ENCODE data around the gene COL9A2.

DNA sequence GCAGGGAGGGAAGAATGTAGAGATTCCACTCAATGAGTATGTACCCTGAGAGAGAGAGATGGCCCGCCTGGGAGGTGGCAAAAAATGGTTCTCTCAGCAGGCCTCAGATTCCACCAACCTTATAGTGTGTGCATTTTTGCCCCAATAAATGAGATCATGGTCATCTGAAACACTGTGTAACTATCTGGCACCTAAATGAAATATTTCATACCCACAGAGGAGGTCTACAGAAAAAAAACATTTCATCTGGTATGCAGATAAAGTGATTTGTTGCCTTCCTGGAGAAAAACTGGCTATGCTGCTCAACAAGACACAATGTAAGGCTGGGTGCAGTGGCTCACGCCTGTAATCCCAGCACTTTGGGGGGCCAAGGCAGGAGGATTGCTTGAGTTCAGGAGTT is 64.5 kb downstream of the COL9A2 start:
- TF ChIP-seq, protein P1, sequence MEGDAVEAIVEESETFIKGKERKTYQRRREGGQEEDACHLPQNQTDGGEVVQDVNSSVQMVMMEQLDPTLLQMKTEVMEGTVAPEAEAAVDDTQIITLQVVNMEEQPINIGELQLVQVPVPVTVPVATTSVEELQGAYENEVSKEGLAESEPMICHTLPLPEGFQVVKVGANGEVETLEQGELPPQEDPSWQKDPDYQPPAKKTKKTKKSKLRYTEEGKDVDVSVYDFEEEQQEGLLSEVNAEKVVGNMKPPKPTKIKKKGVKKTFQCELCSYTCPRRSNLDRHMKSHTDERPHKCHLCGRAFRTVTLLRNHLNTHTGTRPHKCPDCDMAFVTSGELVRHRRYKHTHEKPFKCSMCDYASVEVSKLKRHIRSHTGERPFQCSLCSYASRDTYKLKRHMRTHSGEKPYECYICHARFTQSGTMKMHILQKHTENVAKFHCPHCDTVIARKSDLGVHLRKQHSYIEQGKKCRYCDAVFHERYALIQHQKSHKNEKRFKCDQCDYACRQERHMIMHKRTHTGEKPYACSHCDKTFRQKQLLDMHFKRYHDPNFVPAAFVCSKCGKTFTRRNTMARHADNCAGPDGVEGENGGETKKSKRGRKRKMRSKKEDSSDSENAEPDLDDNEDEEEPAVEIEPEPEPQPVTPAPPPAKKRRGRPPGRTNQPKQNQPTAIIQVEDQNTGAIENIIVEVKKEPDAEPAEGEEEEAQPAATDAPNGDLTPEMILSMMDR (IDR thresholded peaks at IDR 0.05): no peak
- TF ChIP-seq EP300 (IDR thresholded peaks at IDR 0.05): no peak
